GM18502 (cell line): Measurements from ENCODE around the gene GCM1.

Experiments used
- ATAC-seq: cut with Tn5 transposase; IDR thresholded peaks from one replicate; pipeline ENCODE4 v1.9.1; 2021; ENCODE audit warnings: mild to moderate bottlenecking; ENCODE audit not compliant: unreplicated experiment, poor library complexity

The GCM1 gene

GRCh38 chr6:53154794-53155193, 6.2 kb upstream of the GCM1 start:
- ATAC-seq = no peak

GRCh38 chr6:53154071-53154470, 5.4 kb upstream of the GCM1 start:
- ATAC-seq = no peak

GRCh38 chr6:53152576-53152975, 3.9 kb upstream of the GCM1 start:
- no peak for ATAC-seq

- ATAC-seq = no peak
These were observed 3.0 kb upstream of the GCM1 start for GRCh38 chr6:53151676-53152075.

GRCh38 chr6:53144802-53145201, 3.8 kb downstream of the GCM1 start:
- no peak for ATAC-seq

GRCh38 chr6:53143710-53144109, 4.9 kb downstream of the GCM1 start:
- ATAC-seq = no peak

- no peak for ATAC-seq
These were observed 5.8 kb downstream of the GCM1 start for GRCh38 chr6:53142810-53143209.

- no peak for ATAC-seq
These were observed 8.7 kb downstream of the GCM1 start for GRCh38 chr6:53139841-53140413.

- ATAC-seq = no peak
These were observed 12.5 kb downstream of the GCM1 start for GRCh38 chr6:53136000-53136609.

- no peak for ATAC-seq
These were observed 13.9 kb downstream of the GCM1 start for GRCh38 chr6:53134601-53135235.

- no peak for ATAC-seq
These were observed 14.7 kb downstream of the GCM1 start for GRCh38 chr6:53133961-53134360.

- ATAC-seq = no peak
These were observed 17.9 kb downstream of the GCM1 start for GRCh38 chr6:53130569-53131290.

- ATAC-seq = no peak
These were observed 19.8 kb downstream of the GCM1 start for GRCh38 chr6:53128842-53129241.

GRCh38 chr6:53125276-53125675, 23.4 kb downstream of the GCM1 start:
- no peak for ATAC-seq

GRCh38 chr6:53124131-53124800, 24.4 kb downstream of the GCM1 start:
- no peak for ATAC-seq

- ATAC-seq = no peak
These were observed 28.8 kb downstream of the GCM1 start for GRCh38 chr6:53119772-53120409.

GRCh38 chr6:53119349-53119748, 29.3 kb downstream of the GCM1 start:
- no peak for ATAC-seq

GRCh38 chr6:53115741-53116140, 32.9 kb downstream of the GCM1 start:
- ATAC-seq = no peak

- ATAC-seq = no peak
These were observed 33.5 kb downstream of the GCM1 start for GRCh38 chr6:53115113-53115512.

- ATAC-seq = no peak
These were observed 34.9 kb downstream of the GCM1 start for GRCh38 chr6:53113742-53114141.
